GM23338 (cell line): ENCODE results near the gene APBA1. TPM values are rescaled to one million over a fixed set of nuclear protein-coding genes. Genes with fewer than 3 reads are reported as not detected.

Experiments
- ATAC-seq: fragments of 200-7000 bp; cut with Tn5 transposase; 3 replicates; pipeline ENCODE4 v1.9.1; 2020
- DNase-seq: peaks from one replicate; pipeline ENCODE4 v3.0.0-alpha.2; 2015; ENCODE audit warnings: low spot score
- H2AFZ ChIP-seq: fragments of 200-600 bp; sonication (generic); 2 replicates; pipeline ENCODE4 v1.8.0; 2016; ENCODE audit warnings: antibody characterized with exemption, mild to moderate bottlenecking, moderate library complexity
- H3F3A ChIP-seq: fragments of 200-600 bp; sonication (generic); replicated peaks from 2 replicates; pipeline ENCODE4 v1.8.0; 2017; ENCODE audit warnings: antibody characterized with exemption, mixed run types, low read depth
- H3K27ac ChIP-seq: fragments of 200-600 bp; sonication (generic); 2 replicates; pipeline ENCODE4 v1.6.1; 2016; ENCODE audit warnings: low read depth
- H3K27me3 ChIP-seq: fragments of 200-600 bp; sonication (generic); 2 replicates; pipeline ENCODE4 v1.8.0; 2016; ENCODE audit warnings: mild to moderate bottlenecking, mixed run types, moderate library complexity; ENCODE audit not compliant: insufficient read depth
- H3K36me3 ChIP-seq: fragments of 200-600 bp; sonication (generic); 2 replicates; pipeline ENCODE4 v1.8.0; 2016; ENCODE audit warnings: mild to moderate bottlenecking; ENCODE audit not compliant: insufficient read depth
- H3K4me1 ChIP-seq: fragments of 200-600 bp; sonication (generic); 2 replicates; pipeline ENCODE4 v1.8.0; 2016; ENCODE audit warnings: mild to moderate bottlenecking, moderate library complexity; ENCODE audit not compliant: insufficient read depth
- H3K4me2 ChIP-seq: fragments of 200-600 bp; sonication (generic); 2 replicates; pipeline ENCODE4 v1.7.1; 2017; ENCODE audit warnings: mixed run types
- H3K4me3 ChIP-seq: fragments of 200-600 bp; sonication (generic); 2 replicates; pipeline ENCODE4 v1.6.1; 2016; ENCODE audit warnings: mixed run types
- H3K79me2 ChIP-seq: fragments of 200-600 bp; sonication (generic); replicated peaks from 2 replicates; pipeline ENCODE4 v1.8.0; 2017; ENCODE audit warnings: mild to moderate bottlenecking; ENCODE audit not compliant: insufficient read depth
- H3K9me2 ChIP-seq: fragments of 200-600 bp; sonication (generic); 2 replicates; pipeline ENCODE4 v1.8.0; 2017; ENCODE audit not compliant: insufficient read depth
- H4K20me1 ChIP-seq: fragments of 200-600 bp; sonication (generic); replicated peaks from 2 replicates; pipeline ENCODE4 v1.8.0; 2017; ENCODE audit warnings: mild to moderate bottlenecking; ENCODE audit not compliant: insufficient read depth
- H3K27ac Mint-ChIP-seq: 2 replicates; pipeline ENCODE4 v1.8.0; 2020; ENCODE audit warnings: inconsistent platforms, mild to moderate bottlenecking, moderate library complexity, mixed read lengths
- H3K27me3 Mint-ChIP-seq: 3 replicates; pipeline ENCODE4 v1.8.0; 2022; ENCODE audit warnings: low read depth, mild to moderate bottlenecking, moderate library complexity, mixed read lengths, inconsistent platforms; ENCODE audit not compliant: insufficient read depth, poor library complexity
- H3K36me3 Mint-ChIP-seq: 3 replicates; pipeline ENCODE4 v1.8.0; 2021; ENCODE audit warnings: low read depth, mild to moderate bottlenecking, inconsistent platforms, moderate library complexity, mixed read lengths
- H3K4me1 Mint-ChIP-seq: 3 replicates; pipeline ENCODE4 v1.8.0; 2020; ENCODE audit warnings: mild to moderate bottlenecking, inconsistent platforms, mixed read lengths
- H3K4me3 Mint-ChIP-seq: 3 replicates; pipeline ENCODE4 v1.8.0; 2021; ENCODE audit warnings: moderate library complexity, mild to moderate bottlenecking, inconsistent platforms, mixed read lengths
- H3K9me3 Mint-ChIP-seq: 3 replicates; pipeline ENCODE4 v1.8.0; 2020; ENCODE audit warnings: moderate library complexity, mild to moderate bottlenecking, inconsistent platforms, mixed read lengths
- CREB1 ChIP-seq: fragments of 250-450 bp; sonication (Bioruptor Pico); IDR thresholded peaks from 2 replicates; pipeline ENCODE4 v1.5.0; 2020; ENCODE audit warnings: low read depth, mild to moderate bottlenecking, moderate library complexity
- ETS1 ChIP-seq: IDR thresholded peaks from 2 replicates; pipeline ENCODE4 v1.6.1; 2016; ENCODE audit warnings: antibody characterized with exemption
- EZH2phosphoT487 ChIP-seq: fragments of 200-600 bp; sonication (generic); IDR thresholded peaks from one replicate; pipeline ENCODE4 v1.8.1; 2018; ENCODE audit warnings: antibody characterized with exemption; ENCODE audit not compliant: unreplicated experiment
- JUNB ChIP-seq: IDR thresholded peaks from one replicate; pipeline ENCODE4 v1.6.1; 2016; ENCODE audit warnings: antibody characterized with exemption; ENCODE audit not compliant: unreplicated experiment
- NANOG ChIP-seq: IDR thresholded peaks from 2 replicates; pipeline ENCODE4 v1.6.1; 2016; ENCODE audit warnings: antibody characterized with exemption, borderline replicate concordance
- POLR2AphosphoS5 ChIP-seq: IDR thresholded peaks from 2 replicates; pipeline ENCODE4 v1.6.1; 2016; ENCODE audit warnings: antibody characterized with exemption, low read depth
- REST ChIP-seq: IDR thresholded peaks from one replicate; pipeline ENCODE4 v1.6.1; 2018; ENCODE audit warnings: antibody characterized with exemption; ENCODE audit not compliant: unreplicated experiment
- STAT1 ChIP-seq: IDR thresholded peaks from one replicate; pipeline ENCODE4 v1.6.1; 2016; ENCODE audit warnings: antibody characterized with exemption; ENCODE audit not compliant: unreplicated experiment
- ZNF114 ChIP-seq: fragments of 250-450 bp; sonication (Bioruptor Pico); IDR thresholded peaks from 2 replicates; pipeline ENCODE4 v1.5.0; 2020; ENCODE audit warnings: mild to moderate bottlenecking, moderate library complexity
- ZNF462 ChIP-seq: fragments of 250-450 bp; sonication (Bioruptor Pico); IDR thresholded peaks from 2 replicates; pipeline ENCODE4 v1.5.0; 2020; ENCODE audit warnings: mild to moderate bottlenecking, moderate library complexity
- polyA plus RNA-seq: library from polyadenylated mRNA; unstranded; fragments of >200 nt; fragmentation: Nextera tagmentation; extraction: Ambion mirVana; gene quantifications from 2 replicates; pipeline ENCODE4 v1.2.1, GENCODE V29; 2016
- total RNA-seq: library from RNA; depleted of rRNA; stranded (reverse); fragments of >200 nt; shearing (Covaris generic); gene quantifications from 2 replicates; pipeline ENCODE4 v1.2.3, GENCODE V29; 2014

Gene APBA1
- total and polyA plus RNA-seq, 2 experiments from 2014 or later: 0.26 to 1.0 TPM

- TF ChIP-seq ZNF462 (CRISPR knock-in tag) (no peak), REST (no peak), JUNB (no peak)
Observed at GRCh38 chr9:69643098-69643497, 29.1 kb downstream of the APBA1 start (continued).

GRCh38 chr9:69637817-69638200 lies 34.4 kb downstream of the APBA1 start:
- no peaks in the 10 kb centered on the region for H3K4me1 ChIP-seq
- H3K27me3 ChIP-seq: no peaks in the 10 kb centered on the region
- ATAC-seq (no peak), DNase-seq (no peak)
- Mint-ChIP-seq H3K4me3 (no peak overlapping the region), H3K27ac (no peak overlapping the region), H3K36me3 (no peaks in the 10 kb centered on the region), H3K27me3 (no peaks in the 10 kb centered on the region), H3K9me3 (no peaks in the 10 kb centered on the region), H3K4me1 (no peaks in the 10 kb centered on the region)
- no peaks in the 10 kb centered on the region for H4K20me1 ChIP-seq
- no peaks in the 10 kb centered on the region; the same call in 1 of the 2 replicates for H3K9me2 ChIP-seq
- H3K27ac ChIP-seq: no peak overlapping the region
- no peaks in the 10 kb centered on the region for H3K36me3 ChIP-seq
- no peak overlapping the region for H2AFZ ChIP-seq
- H3F3A ChIP-seq: no peaks in the 10 kb centered on the region
- no peak overlapping the region for H3K4me2 ChIP-seq
- no peaks in the 10 kb centered on the region for H3K79me2 ChIP-seq
- no peak overlapping the region for H3K4me3 ChIP-seq
- TF ChIP-seq POLR2AphosphoS5 (no peak), EZH2phosphoT487 (no peak), NANOG (no peak), ETS1 (no peak), REST (no peak), ZNF114 (CRISPR knock-in tag) (no peak), JUNB (no peak), STAT1 (no peak), CREB1 (CRISPR knock-in tag) (no peak)
